ENCODE results near the gene EXOG.

The EXOG gene

GRCh38 chr3:38509732-38510131 lies 13.6 kb downstream of the EXOG start:
- no peak for DNase-seq (ENCODE audit: low read depth in 2 of 2)

GRCh38 chr3:38510631-38511030 lies 14.5 kb downstream of the EXOG start:
- no peak for DNase-seq (ENCODE audit: low read depth in 2 of 2)

- no peak for DNase-seq (ENCODE audit: low read depth in 2 of 2)
Observed at GRCh38 chr3:38511546-38511945, 15.4 kb downstream of the EXOG start.

- no peak for DNase-seq (ENCODE audit: low read depth in 2 of 2)
Observed at GRCh38 chr3:38515367-38515766, 19.2 kb downstream of the EXOG start.

- DNase-seq (ENCODE audit: low read depth in 2 of 2) = no peak
Observed at GRCh38 chr3:38516669-38517068, 20.5 kb downstream of the EXOG start.

GRCh38 chr3:38519000-38519399 lies 22.9 kb downstream of the EXOG start:
- no peak for DNase-seq (ENCODE audit: low read depth in 2 of 2)

GRCh38 chr3:38519651-38520050 lies 23.5 kb downstream of the EXOG start:
- no peak for DNase-seq (ENCODE audit: low read depth in 2 of 2)

GRCh38 chr3:38521391-38521987 lies 25.3 kb downstream of the EXOG start:
- DNase-seq (ENCODE audit: low read depth in 2 of 2) = peak in 1 of 2 donors; percentile 23

- no peak for DNase-seq (ENCODE audit: low read depth in 2 of 2)
Observed at GRCh38 chr3:38522002-38522401, 25.9 kb downstream of the EXOG start.

GRCh38 chr3:38524141-38524739 lies 28.1 kb downstream of the EXOG start:
- DNase-seq (ENCODE audit: low read depth in 2 of 2) = no peak

GRCh38 chr3:38526792-38527191 lies 30.7 kb downstream of the EXOG start:
- no peak for DNase-seq (ENCODE audit: low read depth in 2 of 2)

- DNase-seq (ENCODE audit: low read depth in 2 of 2) = no peak
Observed at GRCh38 chr3:38528457-38528856, 32.3 kb downstream of the EXOG start.

- no peak for DNase-seq (ENCODE audit: low read depth in 2 of 2)
Observed at GRCh38 chr3:38532529-38532928, 36.4 kb downstream of the EXOG start.

GRCh38 chr3:38533285-38533976 lies 37.3 kb downstream of the EXOG start:
- DNase-seq (ENCODE audit: low read depth in 2 of 2) = no peak

GRCh38 chr3:38534180-38534579 lies 38.0 kb downstream of the EXOG start:
- DNase-seq (ENCODE audit: low read depth in 2 of 2) = no peak

- DNase-seq (ENCODE audit: low read depth in 2 of 2) = no peak
Observed at GRCh38 chr3:38534604-38535003, 38.5 kb downstream of the EXOG start.

- DNase-seq (ENCODE audit: low read depth in 2 of 2) = no peak
Observed at GRCh38 chr3:38536671-38537070, 40.5 kb downstream of the EXOG start.

GRCh38 chr3:38538773-38539353 lies 42.7 kb downstream of the EXOG start:
- DNase-seq (ENCODE audit: low read depth in 2 of 2) = no peak

GRCh38 chr3:38541806-38542205 lies 45.7 kb downstream of the EXOG start:
- no peak for DNase-seq (ENCODE audit: low read depth in 2 of 2)

- DNase-seq (ENCODE audit: low read depth in 2 of 2) = no peak
Observed at GRCh38 chr3:38542401-38543298, 46.5 kb downstream of the EXOG start.

- DNase-seq (ENCODE audit: low read depth in 2 of 2) = no peak
Observed at GRCh38 chr3:38543586-38543985, 47.4 kb downstream of the EXOG start.

GRCh38 chr3:38544926-38545325 lies 48.8 kb downstream of the EXOG start:
- no peak for DNase-seq (ENCODE audit: low read depth in 2 of 2)
